ENCODE data around the gene GPRC5B.

GPRC5B gene, protein sequence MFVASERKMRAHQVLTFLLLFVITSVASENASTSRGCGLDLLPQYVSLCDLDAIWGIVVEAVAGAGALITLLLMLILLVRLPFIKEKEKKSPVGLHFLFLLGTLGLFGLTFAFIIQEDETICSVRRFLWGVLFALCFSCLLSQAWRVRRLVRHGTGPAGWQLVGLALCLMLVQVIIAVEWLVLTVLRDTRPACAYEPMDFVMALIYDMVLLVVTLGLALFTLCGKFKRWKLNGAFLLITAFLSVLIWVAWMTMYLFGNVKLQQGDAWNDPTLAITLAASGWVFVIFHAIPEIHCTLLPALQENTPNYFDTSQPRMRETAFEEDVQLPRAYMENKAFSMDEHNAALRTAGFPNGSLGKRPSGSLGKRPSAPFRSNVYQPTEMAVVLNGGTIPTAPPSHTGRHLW

DNA sequence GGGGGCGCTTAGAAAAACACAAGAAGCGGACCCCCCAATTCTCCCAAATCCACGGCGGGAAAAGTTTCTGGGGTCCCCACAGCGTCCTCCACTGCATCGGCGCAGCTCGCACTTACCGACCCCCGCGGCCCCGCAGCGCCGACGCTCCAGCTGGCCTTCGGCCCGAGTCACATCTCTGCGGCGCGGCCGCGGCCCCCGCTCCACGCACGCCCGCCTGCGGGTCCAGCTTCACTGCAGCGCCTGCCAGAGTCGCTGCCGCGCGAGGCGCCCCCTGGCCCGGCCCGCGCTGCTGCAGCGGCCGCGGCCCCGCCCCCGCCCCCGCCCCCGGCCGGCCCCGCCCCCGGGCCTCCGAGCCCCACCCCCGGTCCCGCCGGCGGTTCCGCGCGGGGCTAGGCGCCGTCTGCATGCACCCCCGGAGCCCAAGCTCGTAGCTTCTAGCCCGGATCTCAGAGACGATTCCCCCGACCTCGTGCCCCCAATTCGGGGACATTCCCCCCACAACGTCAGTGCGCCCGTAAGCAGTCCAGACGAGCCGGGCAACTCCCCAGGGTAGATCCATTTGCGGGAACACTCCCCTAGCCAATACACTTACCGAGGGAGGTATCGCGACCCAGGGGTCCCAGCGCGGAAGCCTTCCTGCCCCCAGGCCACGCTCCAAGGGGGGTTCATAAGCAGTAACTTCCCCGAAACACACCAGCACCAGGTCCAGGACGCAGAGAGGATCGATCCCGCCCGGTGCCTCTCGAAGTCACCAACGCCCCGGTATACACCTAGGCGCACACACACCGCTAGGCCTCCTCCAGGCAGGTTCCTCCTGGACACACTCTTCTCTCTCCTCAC is at the start of gene GPRC5B:
GPRC5B (minus strand) TSS at position 238 of the 840 bp plus-strand sequence. CDS start 12,003 bp downstream, outside the sequence.
- no peak within 1 kb of the TSS for H3K4me3 ChIP-seq (ENCODE audit: low read depth, low read length)

DNA sequence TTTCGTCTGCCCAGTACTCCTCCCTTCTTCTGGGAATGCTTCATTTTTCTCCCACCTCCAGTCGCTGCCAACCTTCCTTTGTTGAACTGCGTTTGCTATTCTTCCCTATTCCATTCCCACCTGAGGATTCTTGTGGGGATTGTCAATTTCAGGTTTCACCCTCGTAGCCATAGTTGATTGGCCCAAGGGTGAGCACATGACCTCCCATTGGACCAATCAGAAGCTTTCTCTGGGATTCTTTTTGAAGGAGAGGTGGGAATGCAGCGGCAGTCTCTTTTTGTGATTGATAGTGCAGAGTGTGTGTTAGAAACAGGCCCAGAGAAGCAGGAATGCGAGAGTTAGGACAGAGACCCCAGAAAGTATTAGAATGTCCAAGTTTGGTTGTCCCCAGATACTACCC is 49.1 kb upstream of the GPRC5B start:
- TF ChIP-seq, protein P1, sequence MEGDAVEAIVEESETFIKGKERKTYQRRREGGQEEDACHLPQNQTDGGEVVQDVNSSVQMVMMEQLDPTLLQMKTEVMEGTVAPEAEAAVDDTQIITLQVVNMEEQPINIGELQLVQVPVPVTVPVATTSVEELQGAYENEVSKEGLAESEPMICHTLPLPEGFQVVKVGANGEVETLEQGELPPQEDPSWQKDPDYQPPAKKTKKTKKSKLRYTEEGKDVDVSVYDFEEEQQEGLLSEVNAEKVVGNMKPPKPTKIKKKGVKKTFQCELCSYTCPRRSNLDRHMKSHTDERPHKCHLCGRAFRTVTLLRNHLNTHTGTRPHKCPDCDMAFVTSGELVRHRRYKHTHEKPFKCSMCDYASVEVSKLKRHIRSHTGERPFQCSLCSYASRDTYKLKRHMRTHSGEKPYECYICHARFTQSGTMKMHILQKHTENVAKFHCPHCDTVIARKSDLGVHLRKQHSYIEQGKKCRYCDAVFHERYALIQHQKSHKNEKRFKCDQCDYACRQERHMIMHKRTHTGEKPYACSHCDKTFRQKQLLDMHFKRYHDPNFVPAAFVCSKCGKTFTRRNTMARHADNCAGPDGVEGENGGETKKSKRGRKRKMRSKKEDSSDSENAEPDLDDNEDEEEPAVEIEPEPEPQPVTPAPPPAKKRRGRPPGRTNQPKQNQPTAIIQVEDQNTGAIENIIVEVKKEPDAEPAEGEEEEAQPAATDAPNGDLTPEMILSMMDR (IDR thresholded peaks at IDR 0.05; ENCODE audit: borderline replicate concordance, insufficient read depth, low read depth, low read length): no peak
- no peak overlapping the region for H3K4me3 ChIP-seq (ENCODE audit: low read depth, low read length)

More for the DNA sequence above, at the start of gene GPRC5B:
- TF ChIP-seq, protein P1 (IDR thresholded peaks at IDR 0.05; ENCODE audit: borderline replicate concordance, insufficient read depth, low read depth, low read length): no peak

DNA sequence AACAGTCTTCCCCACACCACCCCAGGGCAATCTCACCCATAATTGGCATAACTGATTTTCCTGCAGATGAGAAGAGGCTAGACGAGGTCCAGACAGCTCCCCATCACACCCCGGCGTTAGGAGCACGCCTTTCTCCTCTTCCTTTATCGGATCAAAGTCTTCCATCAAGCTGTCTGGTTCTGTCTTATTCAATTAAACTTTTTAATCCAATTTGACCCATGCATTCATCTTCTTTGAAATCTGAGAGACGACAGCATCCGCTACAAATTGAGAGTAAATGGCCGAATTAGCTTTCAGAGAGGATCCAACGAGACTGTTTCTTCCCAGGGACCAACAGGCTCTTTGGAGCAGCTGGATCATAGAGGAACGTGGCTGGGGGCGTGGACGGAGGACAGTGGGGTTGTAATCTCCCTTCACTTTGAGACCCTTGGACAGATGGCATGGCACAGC is 44.4 kb upstream of the GPRC5B start:
- H3K4me3 ChIP-seq (ENCODE audit: low read depth, low read length): no peak overlapping the region
- TF ChIP-seq, protein P1 (IDR thresholded peaks at IDR 0.05; ENCODE audit: borderline replicate concordance, insufficient read depth, low read depth, low read length): no peak

DNA sequence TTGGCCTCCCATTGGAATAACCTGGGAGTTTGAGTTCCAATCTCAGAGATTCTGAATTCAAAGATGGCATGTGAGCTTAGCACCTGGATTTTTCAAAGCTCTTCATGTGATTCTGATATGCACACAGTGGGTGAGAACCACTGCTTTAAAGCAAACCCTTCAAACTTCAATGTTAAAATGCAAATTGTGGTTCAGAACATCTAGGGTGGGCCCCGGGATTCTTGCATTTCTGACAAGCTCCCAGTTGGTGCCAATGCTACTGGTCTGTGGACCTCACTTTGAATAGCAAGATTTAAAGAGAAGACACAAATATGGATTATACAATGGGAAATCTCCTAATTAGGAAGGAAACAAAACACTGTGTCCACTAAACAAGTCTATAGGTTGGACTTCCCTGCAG is 43.8 kb upstream of the GPRC5B start:
- TF ChIP-seq, protein P1 (IDR thresholded peaks at IDR 0.05; ENCODE audit: borderline replicate concordance, insufficient read depth, low read depth, low read length): no peak
- H3K4me3 ChIP-seq (ENCODE audit: low read depth, low read length): no peak overlapping the region

DNA sequence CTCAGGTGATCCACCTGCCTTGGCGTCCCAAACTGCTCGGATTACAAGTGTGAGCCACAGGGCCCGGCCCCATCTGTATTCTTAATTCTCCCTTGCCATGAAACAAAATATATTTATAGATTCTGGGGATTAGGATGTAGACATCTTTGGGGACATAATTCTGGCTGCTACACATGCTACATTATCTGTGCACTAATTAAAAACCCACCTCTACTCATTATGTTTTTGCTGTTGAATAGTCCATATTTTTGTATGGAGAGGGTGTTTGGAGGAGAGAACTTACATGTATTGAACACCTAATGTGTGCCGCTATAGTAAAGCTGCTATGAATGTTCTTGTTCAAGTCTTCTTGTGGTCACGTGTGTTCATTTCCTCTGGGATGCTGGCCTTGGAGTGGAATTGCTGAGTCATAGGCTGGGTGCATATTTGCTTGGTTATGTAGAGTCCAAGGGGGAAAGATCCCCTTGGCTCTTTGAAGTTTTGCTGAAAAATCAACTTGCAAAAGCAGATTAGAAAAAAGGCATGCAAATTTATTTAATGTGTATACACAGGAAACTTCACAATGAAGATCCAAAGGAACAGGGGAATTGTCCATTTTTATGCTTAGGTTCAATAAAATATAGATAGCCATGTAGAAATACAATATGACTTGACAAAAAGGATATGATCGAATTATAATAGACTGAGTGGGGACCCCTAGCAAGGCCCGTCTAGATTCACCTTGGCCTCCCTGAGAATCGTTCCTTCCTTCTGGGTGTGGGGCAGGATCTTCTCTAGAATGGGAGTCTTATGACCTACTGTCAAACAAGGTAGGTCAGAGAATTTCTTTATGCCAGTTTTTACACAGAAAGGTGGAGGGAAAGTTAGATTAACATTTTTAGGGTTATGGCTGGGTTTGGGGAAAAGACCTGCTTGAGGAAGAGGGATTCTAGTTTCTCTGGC is 42.1 kb upstream of the GPRC5B start:
- TF ChIP-seq, protein P1 (IDR thresholded peaks at IDR 0.05; ENCODE audit: borderline replicate concordance, insufficient read depth, low read depth, low read length): no peak
- H3K4me3 ChIP-seq (ENCODE audit: low read depth, low read length): no peak overlapping the region

DNA sequence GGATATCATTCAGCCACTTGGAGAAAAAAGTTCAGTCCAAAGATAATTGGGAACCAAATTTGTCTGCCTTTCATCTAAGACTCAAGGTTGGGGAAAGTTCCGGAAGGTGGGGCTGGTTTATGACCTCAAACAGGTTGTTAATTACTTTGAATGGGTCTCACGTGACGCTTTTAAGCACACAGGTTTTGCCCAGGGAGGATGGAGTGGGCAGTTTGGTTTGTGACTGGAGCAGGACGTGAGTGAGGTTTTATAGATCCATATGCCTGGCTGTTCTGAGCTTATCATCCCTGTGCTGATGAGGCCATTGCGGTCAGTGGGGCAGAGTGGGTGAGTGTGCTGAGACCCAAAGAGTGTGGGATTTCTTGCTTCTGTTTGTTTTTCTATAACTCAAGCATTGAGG is 38.7 kb upstream of the GPRC5B start:
- TF ChIP-seq, protein P1 (IDR thresholded peaks at IDR 0.05; ENCODE audit: borderline replicate concordance, insufficient read depth, low read depth, low read length): no peak
- H3K4me3 ChIP-seq (ENCODE audit: low read depth, low read length): no peak overlapping the region
